Neural cell (in vitro differentiated cells): ENCODE data around the gene RP2.

ENCODE experiments used
- CTCF ChIP-seq: fragments of 450-650 bp; IDR thresholded peaks from 2 replicates; pipeline ENCODE4 v1.5.1; 2014; ENCODE audit warnings: antibody characterized with exemption, mild to moderate bottlenecking, moderate library complexity; ENCODE audit not compliant: poor library complexity, severe bottlenecking
- EP300 ChIP-seq: fragments of 450-650 bp; conservative IDR thresholded peaks from 2 replicates; pipeline ENCODE4 v1.6.1; 2014; ENCODE audit warnings: antibody characterized with exemption, mild to moderate bottlenecking, moderate library complexity; ENCODE audit not compliant: poor library complexity, severe bottlenecking
- EZH2 ChIP-seq: fragments of 200-600, 300-800 bp; shearing (Covaris generic), sonication (generic); IDR thresholded peaks from 2 replicates; pipeline ENCODE4 v1.6.1; 2014; ENCODE audit warnings: antibody characterized with exemption, low read length, borderline replicate concordance, mild to moderate bottlenecking; ENCODE audit not compliant: insufficient read depth, poor library complexity, severe bottlenecking
- MXI1 ChIP-seq: fragments of 450-650 bp; conservative IDR thresholded peaks from 2 replicates; pipeline ENCODE4 v1.6.1; 2014; ENCODE audit warnings: antibody characterized with exemption, mild to moderate bottlenecking; ENCODE audit not compliant: poor library complexity, severe bottlenecking
- POLR2AphosphoS5 ChIP-seq: IDR thresholded peaks from 2 replicates; pipeline ENCODE4 v1.6.1; 2012
- RAD21 ChIP-seq: fragments of 450-650 bp; conservative IDR thresholded peaks from 2 replicates; pipeline ENCODE4 v1.6.1; 2014; ENCODE audit warnings: antibody characterized with exemption, mild to moderate bottlenecking, moderate library complexity
- REST ChIP-seq: IDR thresholded peaks from 2 replicates; pipeline ENCODE4 v1.6.1; 2012; ENCODE audit warnings: borderline replicate concordance
- SMC3 ChIP-seq: fragments of 450-650 bp; conservative IDR thresholded peaks from 2 replicates; pipeline ENCODE4 v1.6.1; 2014; ENCODE audit warnings: antibody characterized with exemption, mild to moderate bottlenecking, moderate library complexity; ENCODE audit not compliant: poor library complexity
- TAF1 ChIP-seq: IDR thresholded peaks from 2 replicates; pipeline ENCODE4 v1.6.1; 2012; ENCODE audit warnings: low read depth

GRCh38 chrX:46831765-46832327 lies 5.0 kb upstream of the RP2 start:
- TF ChIP-seq CTCF = no peak
- no peak for TF ChIP-seq POLR2AphosphoS5
- TF ChIP-seq RAD21 = no peak
- TF ChIP-seq EP300 = no peak
- TF ChIP-seq REST = no peak
- no peak for TF ChIP-seq SMC3
- TF ChIP-seq MXI1 = no peak
- TF ChIP-seq TAF1 = no peak
- no peak for TF ChIP-seq EZH2
